Prostate gland (tissue), 2 donors: Measurements from ENCODE around the gene IGSF23.

Experiments
- CTCF ChIP-seq, 4 experiments: fragments of 200-600 bp in 2 of 4; fragments of 450-650 bp in 2 of 4; sonication (generic) in 2 of 4; IDR thresholded peaks; 1 replicate in 3 of 4; 2 replicates in 1 of 4; pipeline ENCODE4 v1.5.1; 2016 to 2019; ENCODE audit warnings: antibody characterized with exemption in 4 of 4, mild to moderate bottlenecking in 2 of 4, moderate library complexity in 2 of 4
- POLR2A ChIP-seq: fragments of 450-650 bp; IDR thresholded peaks from one replicate; pipeline ENCODE4 v1.6.1; 2016; ENCODE audit warnings: antibody characterized with exemption, mild to moderate bottlenecking
- POLR2AphosphoS5 ChIP-seq: sonication (generic); formaldehyde crosslinking; IDR thresholded peaks from one replicate; pipeline ENCODE4 v1.6.1; 2017; ENCODE audit warnings: antibody characterized with exemption

- TF ChIP-seq POLR2A: no peak
- TF ChIP-seq CTCF (IDR thresholded peaks at IDR 0.05): no peak
- TF ChIP-seq POLR2AphosphoS5: no peak
Observed at GRCh38 chr19:44653343-44653742, 40.0 kb downstream of the IGSF23 start.
